COR-L47 (cell line): ENCODE results near the gene SLC25A23.
A peak's percentile ranks its signal among the peaks of the same experiment; 100 is the strongest.

Experiments
- DNase-seq: peaks from one replicate; lab custom pipeline; 2025; lab: John Stamatoyannopoulos, UW

The SLC25A23 gene

GRCh38 chr19:6481541-6482342, 22.1 kb upstream of the SLC25A23 start, which contains the start of gene DENND1C:
Gene DENND1C (minus strand): TSS chr19:6481787. CDS start chr19:6481695, 92 bp downstream.
- DNase-seq = no peak

- no peak for DNase-seq
Observed at GRCh38 chr19:6480848-6481415, 21.3 kb upstream of the SLC25A23 start.

GRCh38 chr19:6479836-6480398, 20.3 kb upstream of the SLC25A23 start:
- DNase-seq = no peak

GRCh38 chr19:6478815-6479214, 19.2 kb upstream of the SLC25A23 start:
- DNase-seq = no peak

- no peak for DNase-seq
Observed at GRCh38 chr19:6476896-6477431, 17.4 kb upstream of the SLC25A23 start.

- DNase-seq = no peak
Observed at GRCh38 chr19:6476155-6476895, 16.7 kb upstream of the SLC25A23 start.

- no peak for DNase-seq
Observed at GRCh38 chr19:6475321-6476108, 15.9 kb upstream of the SLC25A23 start.

GRCh38 chr19:6473647-6474046, 14.1 kb upstream of the SLC25A23 start:
- DNase-seq = no peak

GRCh38 chr19:6472713-6473112, 13.1 kb upstream of the SLC25A23 start:
- DNase-seq = no peak

- no peak for DNase-seq
Observed at GRCh38 chr19:6471076-6471475, 11.5 kb upstream of the SLC25A23 start.

GRCh38 chr19:6470173-6470572, 10.6 kb upstream of the SLC25A23 start:
- no peak for DNase-seq

GRCh38 chr19:6467384-6467783, 7.8 kb upstream of the SLC25A23 start:
- DNase-seq = no peak

GRCh38 chr19:6466526-6467248, 7.1 kb upstream of the SLC25A23 start:
- no peak for DNase-seq

GRCh38 chr19:6465663-6466062, 6.1 kb upstream of the SLC25A23 start:
- DNase-seq = no peak

GRCh38 chr19:6465006-6465405, 5.4 kb upstream of the SLC25A23 start:
- DNase-seq = no peak

- DNase-seq = no peak
Observed at GRCh38 chr19:6464070-6464873, 4.7 kb upstream of the SLC25A23 start, which contains the start of gene CRB3. Gene CRB3 (plus strand): TSS chr19:6464271. CDS start chr19:6464702, 431 bp downstream.

- DNase-seq = peak; percentile 98
Observed at GRCh38 chr19:6460099-6460884, 700 bp upstream of the SLC25A23 start.

GRCh38 chr19:6458695-6459261, 814 bp downstream of the SLC25A23 start:
- DNase-seq = no peak
